LHCN-M2 (cell line): ENCODE results near the gene ST6GALNAC1. TPM values are rescaled to one million over a fixed set of nuclear protein-coding genes. Genes with fewer than 3 reads are reported as not detected.
"Not testable (repeated sequence)": the region's sequence is repeated elsewhere in the genome, so short reads cannot be mapped to it uniquely, and the experiment has no call there.

Source experiments
- DNase-seq: peaks from one replicate; pipeline ENCODE4 v3.0.0-alpha.2; 2012; ENCODE audit warnings: low read depth
- total RNA-seq: library from RNA; depleted of rRNA; stranded (reverse); fragments of >200 nt; gene quantifications from 2 replicates; pipeline ENCODE4 v1.2.3, GENCODE V29; 2014

Gene ST6GALNAC1
- total RNA-seq, 1 experiment from 2014 or later, result not detected

DNA sequence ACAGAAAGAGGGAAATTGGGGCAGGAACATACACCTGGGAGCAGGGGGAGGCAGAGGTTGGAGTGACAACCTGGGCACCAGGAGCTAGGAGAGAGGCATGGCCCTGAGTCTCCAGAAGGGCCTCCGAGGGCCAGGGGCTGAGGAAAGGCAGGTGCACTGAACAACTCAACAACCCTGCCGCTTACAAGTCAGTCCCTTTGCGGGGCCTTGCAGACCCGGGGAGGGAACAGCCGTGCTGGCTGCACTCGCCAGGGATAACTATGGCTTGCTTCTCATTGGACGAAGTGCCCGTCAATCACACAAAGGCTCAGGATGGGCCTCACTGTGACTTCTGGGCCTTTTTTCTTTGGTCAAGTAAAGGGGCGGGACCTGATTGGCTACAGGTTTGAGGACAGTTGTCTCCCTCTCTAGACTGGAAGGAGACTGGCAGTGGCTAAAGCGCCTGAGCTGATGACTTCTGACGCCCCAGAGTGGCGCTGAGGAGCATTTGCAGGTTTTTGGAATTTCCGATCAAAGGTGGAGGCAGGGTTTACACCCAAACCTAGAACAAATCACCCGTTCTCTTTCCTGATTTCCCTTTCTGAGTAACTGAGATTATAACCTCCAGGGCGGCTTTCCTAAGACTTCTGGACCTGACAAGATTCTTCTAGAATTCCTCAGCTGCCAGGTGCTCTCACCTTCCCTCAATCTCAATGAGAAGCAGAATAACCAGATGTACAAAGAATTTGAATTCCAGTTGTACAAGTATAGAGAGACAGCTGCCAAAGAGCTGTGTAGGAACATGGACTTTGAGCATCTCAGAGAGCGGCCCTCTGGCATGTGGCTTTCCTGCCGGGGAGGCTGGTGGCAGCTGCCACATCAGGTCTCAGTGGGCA lies 30.3 kb downstream of the ST6GALNAC1 start:
- no peak for DNase-seq

DNA sequence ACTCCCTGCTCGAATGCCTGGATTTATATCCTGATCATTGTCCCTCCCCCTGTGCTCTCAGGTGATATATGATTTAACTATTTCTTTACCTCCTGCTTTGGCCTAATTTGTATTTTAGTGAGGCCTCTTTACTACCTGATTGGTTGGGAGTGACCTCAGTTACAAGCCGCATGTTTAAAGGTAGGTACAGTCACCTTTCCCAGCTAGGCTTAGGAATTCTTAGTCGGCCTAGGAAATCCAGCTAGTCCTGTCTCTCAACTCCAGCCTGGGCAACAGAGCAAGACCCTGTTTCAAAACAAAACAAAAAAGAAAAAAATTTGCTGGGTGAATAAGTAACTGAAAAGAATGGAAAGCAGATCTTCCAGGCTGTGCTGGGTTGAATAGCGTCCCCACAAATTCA lies 31.1 kb downstream of the ST6GALNAC1 start:
- no peak for DNase-seq

DNA sequence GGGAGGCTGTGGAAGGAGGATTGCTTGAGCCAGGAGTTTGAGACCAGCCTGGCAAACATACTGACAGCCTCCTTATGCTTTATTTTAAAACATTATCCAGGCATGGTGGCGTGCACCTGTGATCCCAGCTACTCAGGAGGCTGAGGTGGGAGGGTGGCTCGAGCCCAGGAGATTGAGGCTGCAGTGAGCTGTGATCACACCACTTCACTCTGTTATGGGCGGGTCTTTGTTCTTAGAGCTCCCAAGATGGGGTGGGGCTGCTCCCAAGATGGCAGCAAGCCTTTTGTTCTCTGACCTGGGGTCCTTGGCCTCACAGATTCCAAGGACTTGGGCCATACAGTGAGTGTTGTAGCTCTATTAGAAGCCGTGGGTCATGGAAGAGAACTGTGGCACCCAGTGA lies 31.8 kb downstream of the ST6GALNAC1 start:
- no peak for DNase-seq

- DNase-seq, result not testable (repeated sequence)
These were observed 32.3 kb downstream of the ST6GALNAC1 start for GRCh38 chr17:76611080-76611749.

GRCh38 chr17:76606685-76607084 lies 36.9 kb downstream of the ST6GALNAC1 start:
- not testable (repeated sequence) for DNase-seq

- DNase-seq, result no peak
These were observed 42.5 kb downstream of the ST6GALNAC1 start for GRCh38 chr17:76601065-76601464.

GRCh38 chr17:76599694-76600460 lies 43.7 kb downstream of the ST6GALNAC1 start:
- DNase-seq, result no peak

GRCh38 chr17:76598004-76598439 lies 45.5 kb downstream of the ST6GALNAC1 start:
- no peak for DNase-seq

DNA sequence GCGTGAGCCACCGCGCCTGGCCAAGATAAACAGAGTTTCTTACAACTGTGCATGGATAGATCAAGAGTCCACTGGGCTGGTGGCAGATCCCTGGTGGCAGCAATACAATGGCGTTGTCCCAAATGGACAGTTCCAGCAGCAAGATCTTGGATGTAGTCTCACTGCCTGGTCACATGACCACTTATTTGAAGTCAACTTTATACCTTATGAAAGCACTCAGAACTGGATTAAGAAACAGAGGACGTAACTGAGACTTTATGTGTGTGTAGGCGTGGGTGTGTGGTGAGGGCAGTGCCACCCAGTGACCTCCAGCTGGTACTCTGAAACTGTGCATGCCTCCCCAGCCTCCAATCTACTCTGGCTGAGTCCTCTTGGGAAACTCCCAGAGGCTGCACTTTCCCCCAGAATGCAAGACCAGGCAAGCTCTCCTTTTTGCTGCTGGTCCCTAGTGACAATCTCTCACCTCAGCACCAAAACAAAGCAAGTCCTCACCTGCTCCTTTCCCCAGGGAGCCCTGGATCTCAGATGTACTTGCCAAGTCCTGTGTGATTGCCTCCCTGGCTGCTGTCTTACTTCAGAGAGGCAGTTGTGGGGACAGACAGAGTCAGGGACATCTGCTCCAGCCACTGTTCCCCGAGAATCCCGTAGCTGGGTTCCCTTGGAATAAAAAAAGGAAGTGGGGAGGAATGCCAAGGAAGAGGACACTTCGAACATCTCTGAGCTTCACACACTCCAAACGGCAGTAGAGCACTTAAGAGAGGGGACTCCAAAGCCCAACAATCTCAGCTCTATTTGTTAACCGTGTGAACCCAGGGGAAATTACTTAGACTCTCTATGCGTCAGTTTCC lies 46.2 kb downstream of the ST6GALNAC1 start:
- no peak for DNase-seq

DNA sequence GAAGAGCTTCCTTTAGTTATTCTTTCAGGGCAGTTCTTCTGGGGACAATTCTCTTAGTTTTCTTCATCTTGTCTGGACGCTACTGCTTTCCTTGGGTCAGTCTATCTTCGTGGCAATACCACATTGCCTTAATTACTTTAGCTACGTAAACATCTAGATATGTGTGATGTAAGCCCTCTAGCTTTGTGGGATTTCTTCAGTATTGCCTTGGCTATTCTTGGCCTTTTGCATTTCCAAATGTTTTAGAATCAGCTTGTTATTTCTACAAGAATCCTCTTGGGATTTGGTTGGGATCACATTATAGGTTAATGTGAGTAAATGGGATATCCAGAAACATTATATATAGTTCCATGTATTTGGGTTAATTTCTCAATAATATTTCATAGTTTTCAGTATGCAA lies 48.9 kb downstream of the ST6GALNAC1 start:
- DNase-seq, result no peak

- no peak for DNase-seq
These were observed 49.6 kb downstream of the ST6GALNAC1 start for GRCh38 chr17:76593959-76594358.

GRCh38 chr17:76593384-76593826 lies 50.2 kb downstream of the ST6GALNAC1 start:
- no peak for DNase-seq

DNA sequence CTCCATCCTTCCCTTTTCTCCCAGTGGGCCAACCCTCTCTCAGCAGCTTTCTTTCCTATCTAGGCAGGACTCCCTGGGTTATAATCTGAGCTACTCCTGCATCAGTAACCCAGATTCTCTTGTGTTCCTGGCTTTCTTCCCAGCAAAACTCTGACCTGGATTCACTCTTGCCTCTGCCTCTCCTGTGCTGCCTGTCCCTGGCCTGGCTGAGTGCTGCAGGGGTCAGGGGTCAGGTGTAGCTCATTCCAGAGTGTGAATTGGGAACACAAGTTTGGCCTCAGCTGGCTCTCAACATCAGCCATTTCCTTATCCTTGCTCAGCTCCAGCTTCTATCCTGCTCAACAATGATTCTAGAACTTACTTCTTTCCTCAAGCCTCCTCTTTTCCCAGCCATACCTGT lies 55.4 kb downstream of the ST6GALNAC1 start:
- no peak for DNase-seq

DNA sequence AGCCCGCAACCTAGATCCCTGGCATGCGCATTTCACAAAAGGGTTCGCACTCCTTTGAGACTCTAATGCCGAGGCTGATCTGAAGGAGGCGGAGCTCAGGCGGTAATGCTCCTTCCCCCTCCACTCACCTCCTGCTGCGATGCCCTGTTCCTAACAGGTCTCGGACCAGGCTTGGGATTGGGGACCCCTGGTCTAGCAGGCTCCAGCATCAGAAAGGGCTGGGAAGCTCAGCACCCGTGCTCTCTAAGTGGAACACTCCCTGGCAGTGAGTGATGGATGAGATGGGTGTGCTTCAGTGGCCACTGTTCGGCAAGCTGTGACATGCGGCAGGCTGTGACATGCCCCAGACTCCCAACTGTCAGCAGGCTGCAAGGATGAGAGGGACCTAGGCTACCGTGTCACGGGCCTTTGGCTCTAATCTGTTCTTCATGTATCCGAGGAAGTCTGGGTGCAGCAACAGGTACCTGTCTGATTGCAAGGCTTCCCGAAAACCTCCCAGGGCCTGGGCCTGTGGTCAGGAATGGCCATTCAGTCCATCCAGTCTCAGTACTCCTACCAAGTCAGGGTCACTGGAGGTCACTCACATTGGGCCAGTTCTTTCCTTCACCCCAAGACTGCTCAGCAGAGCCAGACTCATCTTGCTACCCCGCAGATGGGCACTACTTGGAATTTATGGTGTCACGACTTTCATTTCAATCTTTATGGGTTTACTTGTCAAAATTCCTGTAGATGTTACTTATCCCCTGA lies 56.6 kb downstream of the ST6GALNAC1 start:
- no peak for DNase-seq

GRCh38 chr17:76585649-76586593 lies 57.6 kb downstream of the ST6GALNAC1 start, which contains the start of gene ST6GALNAC2:
ST6GALNAC2 (minus strand) TSS chr17:76585860; CDS start chr17:76585808, 52 bp downstream.
- DNase-seq, result peak; percentile 38

DNA sequence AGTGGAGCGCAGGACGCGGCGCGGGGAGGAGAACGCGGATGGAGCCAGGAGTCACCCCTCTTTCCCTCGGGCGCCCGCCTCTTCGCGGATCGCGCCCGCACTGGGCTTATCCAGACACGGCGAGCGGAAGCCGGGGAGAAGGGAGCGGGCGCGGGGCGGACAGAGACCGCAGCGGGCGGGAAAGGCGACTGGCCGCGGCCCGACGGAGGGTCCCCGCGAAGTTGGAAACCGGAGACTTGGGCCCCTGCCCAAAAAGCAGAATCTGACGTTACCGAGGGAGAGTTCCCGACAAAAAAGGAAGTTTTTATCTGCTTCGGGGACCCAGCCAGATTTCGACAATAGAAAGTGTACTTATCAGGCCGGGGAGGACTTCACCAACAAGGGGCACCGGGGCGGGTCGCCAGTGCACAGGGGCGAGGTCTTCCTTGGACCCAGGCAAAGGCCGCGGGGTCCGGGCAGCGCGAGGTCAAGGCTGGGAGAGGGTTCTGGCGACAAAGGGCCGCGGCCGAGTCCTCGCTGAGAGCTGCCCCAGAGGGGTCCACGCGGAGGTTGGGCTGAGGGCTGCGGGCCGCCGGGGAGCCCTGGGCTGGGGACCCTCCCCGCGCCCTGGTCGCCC lies 58.4 kb downstream of the ST6GALNAC1 start:
- DNase-seq, result no peak

DNA sequence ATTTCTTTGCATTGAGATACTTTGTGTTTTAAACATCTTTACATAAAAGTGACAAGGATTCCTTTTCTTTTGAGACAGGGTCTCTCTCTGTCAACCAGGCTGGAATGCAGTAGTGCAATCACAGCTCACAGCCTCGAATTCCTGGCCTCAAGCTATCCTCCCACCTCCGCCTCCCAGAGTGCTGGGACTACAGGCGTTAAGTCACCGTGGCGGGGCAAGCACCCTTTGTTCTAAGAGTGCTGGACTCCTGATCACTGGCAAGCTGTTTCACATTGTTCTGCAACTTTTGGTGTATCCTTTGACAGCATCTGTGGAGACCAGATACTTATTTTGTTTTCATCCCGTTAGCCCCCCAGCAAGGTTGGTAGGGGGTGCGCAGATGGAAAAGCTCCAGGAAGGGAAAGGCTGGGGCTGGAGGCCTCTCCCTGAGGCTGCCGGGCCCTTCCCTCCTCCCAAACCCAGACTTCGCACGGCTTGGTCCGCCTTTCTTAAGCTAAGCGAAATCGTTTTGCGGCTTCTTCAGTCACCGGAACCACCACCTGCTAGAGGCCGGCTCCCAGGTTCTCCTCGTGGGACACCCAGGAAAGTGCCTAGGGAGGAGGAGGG lies 59.0 kb downstream of the ST6GALNAC1 start:
- no peak for DNase-seq

- no peak for DNase-seq
These were observed 60.9 kb downstream of the ST6GALNAC1 start for GRCh38 chr17:76582660-76583059.
